HepG2 (cell line): Measurements from ENCODE around the gene PAEP. TPM values are rescaled to one million over a fixed set of nuclear protein-coding genes. Genes with fewer than 3 reads are reported as not detected.

Experiments used
- ATAC-seq: fragments of 200-7000 bp; cut with Tn5 transposase; 3 replicates; pipeline ENCODE4 v1.9.1; 2020; ENCODE audit warnings: mild to moderate bottlenecking, moderate library complexity
- BruUV-seq: library from RNA; stranded (reverse); fragments of 400-500 nt; replicated peaks from 2 replicates; lab custom pipeline; 2021; lab: Mats Ljungman, UMichigan
- CTCF ChIA-PET: fragments of 300-600 bp; formaldehyde crosslinking; extraction: SDS; loops from one replicate; lab custom pipeline; 2021; ENCODE audit warnings: low total read pairs, inconsistent platforms, low intra/inter-chr PET ratio; lab: Yijun Ruan, JAX
- POLR2A ChIA-PET: fragments of 350-600 bp; sonication (Branson Sonifier 250); formaldehyde crosslinking; loops from one replicate; lab custom pipeline; 2020; ENCODE audit warnings: antibody characterized with exemption, inconsistent platforms; lab: Yijun Ruan, JAX
- DNase-seq: peaks from one replicate; pipeline ENCODE4 v3.0.0-alpha.2; 2015; ENCODE audit warnings: low spot score
- FAIRE-seq: peaks from 3 replicates; lab custom pipeline; 2011; peaks lifted over from hg19 to GRCh38; lab: Jason Lieb, UNC
- H2AFZ ChIP-seq: one replicate; pipeline ENCODE4 v1.6.1; 2011; ENCODE audit warnings: low read length, inconsistent platforms
- H3K27ac ChIP-seq: fragments of 300-600 bp; 3 replicates; pipeline ENCODE4 v1.8.0; 2011; ENCODE audit warnings: mixed run types, mild to moderate bottlenecking, mixed read lengths, low read length, inconsistent platforms; ENCODE audit not compliant: insufficient read depth; ENCODE audit errors: extremely low read length
- H3K27me3 ChIP-seq, 2 experiments: fragments of 200-600 bp in 1 of 2; 2 replicates in 1 of 2; 3 replicates in 1 of 2; pipeline versions ENCODE4 v1.6.0 to v1.8.0; 2011; ENCODE audit warnings: low read length in 2 of 2, mild to moderate bottlenecking in 2 of 2, moderate library complexity in 2 of 2, inconsistent platforms in 1 of 2; ENCODE audit not compliant: insufficient read depth in 2 of 2, control insufficient read depth in 1 of 2
- H3K36me3 ChIP-seq, 2 experiments: fragments of 200-600 bp in 1 of 2; replicated peaks in 1 of 2; 2 replicates in 1 of 2; 3 replicates in 1 of 2; pipeline versions ENCODE4 v1.5.1 to v1.8.0; 2011; ENCODE audit warnings: low read length in 2 of 2, inconsistent platforms in 1 of 2; ENCODE audit not compliant: insufficient read depth in 2 of 2, control insufficient read depth in 1 of 2
- H3K4me1 ChIP-seq: 2 replicates; pipeline ENCODE4 v1.5.1; 2012; ENCODE audit warnings: low read length, inconsistent platforms; ENCODE audit not compliant: insufficient read depth
- H3K4me2 ChIP-seq: 2 replicates; pipeline ENCODE4 v1.6.0; 2011; ENCODE audit warnings: low read depth, low read length, inconsistent platforms
- H3K4me3 ChIP-seq, 3 experiments: fragments of 200-600 bp in 1 of 3; sonication (generic), shearing (Covaris generic) in 1 of 3; replicated peaks in 1 of 3; 2 replicates each; pipeline ENCODE4 v1.5.1; 2011 to 2016; ENCODE audit warnings: low read length in 3 of 3, inconsistent platforms in 2 of 3, low read depth in 2 of 3, mild to moderate bottlenecking in 2 of 3, control low read depth in 1 of 3, mixed read lengths in 1 of 3; ENCODE audit not compliant: insufficient read depth in 1 of 3
- H3K79me2 ChIP-seq: one replicate; pipeline ENCODE4 v1.6.1; 2011; ENCODE audit warnings: low read length, inconsistent platforms; ENCODE audit not compliant: insufficient read depth
- H3K9ac ChIP-seq: 2 replicates; pipeline ENCODE4 v1.6.0; 2011; ENCODE audit warnings: mild to moderate bottlenecking, low read depth, low read length, inconsistent platforms; ENCODE audit not compliant: insufficient read depth
- H3K9me3 ChIP-seq: 2 replicates; pipeline ENCODE4 v1.5.1; 2012; ENCODE audit warnings: mild to moderate bottlenecking, low read length
- H4K20me1 ChIP-seq: 2 replicates; pipeline ENCODE4 v1.6.0; 2011; ENCODE audit warnings: inconsistent platforms, mild to moderate bottlenecking, low read length, moderate library complexity; ENCODE audit not compliant: insufficient read depth
- CSRNP1 ChIP-seq: sonication (generic); formaldehyde crosslinking; IDR thresholded peaks from 2 replicates; pipeline ENCODE4 v1.8.1; 2023; ENCODE audit warnings: mild to moderate bottlenecking, missing genetic modification reagents
- EP300 ChIP-seq, 3 experiments: sonication (generic) in 1 of 3; formaldehyde crosslinking in 1 of 3; IDR thresholded peaks; 2 replicates each; pipeline versions ENCODE4 v1.5.1 to v1.6.1; 2011 to 2020; ENCODE audit warnings: low read depth in 2 of 3, low read length in 2 of 3, borderline replicate concordance in 1 of 3, improper control_type of control experiment in 1 of 3, mild to moderate bottlenecking in 1 of 3, missing genetic modification reagents in 1 of 3, moderate library complexity in 1 of 3
- FOXC1 ChIP-seq: sonication (generic); formaldehyde crosslinking; IDR thresholded peaks from 2 replicates; pipeline ENCODE4 v1.8.0; 2022; ENCODE audit warnings: mild to moderate bottlenecking, missing genetic modification reagents, borderline replicate concordance
- IRF1 ChIP-seq: sonication (generic); formaldehyde crosslinking; IDR thresholded peaks from 2 replicates; pipeline ENCODE4 v1.4.0; 2020; ENCODE audit warnings: low read depth, mild to moderate bottlenecking, missing genetic modification reagents
- KDM5A ChIP-seq: fragments of 200-600 bp; sonication (generic); IDR thresholded peaks from 2 replicates; pipeline ENCODE4 v1.7.0; 2018; ENCODE audit warnings: antibody characterized with exemption, mild to moderate bottlenecking, low read length, borderline replicate concordance
- SRSF4 ChIP-seq: fragments of 200-400 bp; formaldehyde crosslinking; IDR thresholded peaks from one replicate; pipeline ENCODE4 v1.6.1; 2018; ENCODE audit warnings: mild to moderate bottlenecking, low read depth, low read length, moderate library complexity; ENCODE audit not compliant: poor library complexity, severe bottlenecking
- SSRP1 ChIP-seq: IDR thresholded peaks from 2 replicates; pipeline ENCODE4 v1.6.1; 2016; ENCODE audit warnings: control low read depth
- U2AF1 ChIP-seq: fragments of 200-400 bp; formaldehyde crosslinking; optimal IDR thresholded peaks from 2 replicates; pipeline ENCODE3; 2017; ENCODE audit warnings: mild to moderate bottlenecking, low read depth, low read length
- WGBS: methylation state at CpG from one replicate; pipeline ENCODE4 v1.1.6; 2017; ENCODE audit warnings: low lambda C conversion rate; 5-methylcytosine and 5-hydroxymethylcytosine counted together
- in situ Hi-C: cut with HindIII; loops from 2 replicates; pipeline ENCODE4 v1.10.0; 2017; ENCODE audit warnings: low pct_unique_long_range_greater_than_20kb; ENCODE audit not compliant: extremely low pct_ligation_motif_present
- intact Hi-C: fragments of 100-400 bp; cut with micrococcal nuclease; formaldehyde crosslinking; loops from one replicate; pipeline ENCODE4 v1.10.0; 2022; ENCODE audit not compliant: unreplicated experiment
- polyA plus RNA-seq, 8 experiments: library from polyadenylated mRNA; depleted of rRNA in 3 of 8; stranded (reverse) in 7 of 8; unstranded in 1 of 8; fragments of >200 nt; fragmentation: Illumina TruSeq in 4 of 8; extraction: Trizol in 4 of 8; gene quantifications; 2 replicates each; pipeline versions ENCODE4 v1.2.1 to v1.2.3, GENCODE V29; 2011 to 2016; ENCODE audit warnings: low read depth in 4 of 8, missing spikeins in 1 of 8, mixed read lengths in 1 of 8; ENCODE audit not compliant: insufficient read depth in 1 of 8
- total RNA-seq, 5 experiments: library from RNA; depleted of rRNA; stranded (reverse); fragments of >200 nt; fragmentation: Illumina TruSeq; extraction: Trizol; gene quantifications; 2 replicates each; pipeline ENCODE4 v1.2.3, GENCODE V29; 2016; ENCODE audit warnings: low read depth in 1 of 5
- TF ChIP-seq, protein P1 (sequence below): sonication (generic); formaldehyde crosslinking; IDR thresholded peaks from 2 replicates; pipeline ENCODE4 v1.5.0; 2020; ENCODE audit warnings: mild to moderate bottlenecking, low read depth, missing genetic modification reagents, borderline replicate concordance

PAEP gene
- total and polyA plus RNA-seq, 2 of the 13 experiments (the other 11 are each of a cell fraction or from before 2014, with no cell fraction given) = 0.75 to 10.8 TPM

GRCh38 chr9:135590486-135591079, 29.0 kb downstream of the PAEP start:
- peaks cover 4 to 32% of the 10 kb centered on the region in 2 experiments; a peak in 4 of 5 replicates for H3K27me3 ChIP-seq
- H3K4me1 ChIP-seq = no peaks in the 10 kb centered on the region
- no peak overlapping the region for H2AFZ ChIP-seq
- no peak for FAIRE-seq
- no peak for ATAC-seq
- intact Hi-C loops = no loop called here
- no peaks in the 10 kb centered on the region for H3K9me3 ChIP-seq
- H3K9ac ChIP-seq = no peak overlapping the region
- DNase-seq = no peak
- H3K36me3 ChIP-seq = no peaks in the 10 kb centered on the region
- BruUV-seq = no TSS peak
- H3K79me2 ChIP-seq = no peaks in the 10 kb centered on the region
- in situ Hi-C loops = no loop called here
- POLR2A ChIA-PET = no interaction called here
- H4K20me1 ChIP-seq = no peaks in the 10 kb centered on the region
- no peak overlapping the region for H3K4me2 ChIP-seq
- TF ChIP-seq U2AF1 (no peak), SSRP1 (CRISPR knock-in tag) (no peak)
- TF ChIP-seq, all 625 proteins: peak for 0
- no peak overlapping the region for H3K27ac ChIP-seq
- 17% methylated on average over 17 of the region's 25 CpGs for WGBS
- H3K4me3 ChIP-seq = no peak overlapping the region
- CTCF ChIA-PET = no interaction called here

- Histone ChIP-seq H3K4me2 (no peak overlapping the region), H3K27me3 (peaks cover 4 to 20% of the 10 kb centered on the region in 2 experiments; a peak in 4 of 5 replicates), H3K79me2 (no peaks in the 10 kb centered on the region), H2AFZ (no peak overlapping the region), H3K4me3 (no peak overlapping the region), H3K9ac (no peak overlapping the region), H3K9me3 (no peaks in the 10 kb centered on the region), H3K27ac (no peak overlapping the region), H4K20me1 (no peaks in the 10 kb centered on the region), H3K36me3 (no peaks in the 10 kb centered on the region), H3K4me1 (no peaks in the 10 kb centered on the region)
- WGBS = 27% methylated on average over 3 of the region's 22 CpGs
- BruUV-seq = no TSS peak
- ATAC-seq = no peak
- POLR2A ChIA-PET = no interaction called here
- CTCF ChIA-PET = no interaction called here
- DNase-seq = no peak
- no peak for FAIRE-seq
- TF ChIP-seq SRSF4 (no peak), KDM5A (no peak), IRF1 (CRISPR knock-in tag) (no peak), CSRNP1 (CRISPR knock-in tag) (no peak), EP300 (IDR thresholded peaks at IDR 0.05; ENCODE audit: low read depth in 2 of 2, low read length in 2 of 2) (no peak), EP300 (CRISPR knock-in tag; IDR thresholded peaks at IDR 0.05; ENCODE audit: borderline replicate concordance) (no peak), FOXC1 (CRISPR knock-in tag) (no peak)
- TF ChIP-seq, protein P1, sequence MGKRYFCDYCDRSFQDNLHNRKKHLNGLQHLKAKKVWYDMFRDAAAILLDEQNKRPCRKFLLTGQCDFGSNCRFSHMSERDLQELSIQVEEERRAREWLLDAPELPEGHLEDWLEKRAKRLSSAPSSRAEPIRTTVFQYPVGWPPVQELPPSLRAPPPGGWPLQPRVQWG (CRISPR knock-in tag) = no peak
- intact Hi-C loops = no loop called here
- in situ Hi-C loops = no loop called here
These were observed 30.2 kb downstream of the PAEP start for GRCh38 chr9:135591506-135592330.
